GM04504 (cell line): ENCODE data around the gene CD14.
"Not testable (repeated sequence)": the region's sequence is repeated elsewhere in the genome, so short reads cannot be mapped to it uniquely, and the experiment has no call there.

Experiments
- DNase-seq: peaks from one replicate; pipeline ENCODE4 v3.0.0-alpha.2; 2012; ENCODE audit warnings: low read depth

Gene CD14

GRCh38 chr5:140595538-140596300, 37.3 kb downstream of the CD14 start:
- DNase-seq: no peak

- no peak for DNase-seq
These were observed 38.8 kb downstream of the CD14 start for GRCh38 chr5:140594169-140594568.

GRCh38 chr5:140593070-140593469, 39.9 kb downstream of the CD14 start:
- DNase-seq: not testable (repeated sequence)

- no peak for DNase-seq
These were observed 41.1 kb downstream of the CD14 start for GRCh38 chr5:140591747-140592372.

GRCh38 chr5:140590861-140591260, 42.1 kb downstream of the CD14 start:
- no peak for DNase-seq

GRCh38 chr5:140588311-140589070, 44.5 kb downstream of the CD14 start:
- no peak for DNase-seq

- no peak for DNase-seq
These were observed 45.5 kb downstream of the CD14 start for GRCh38 chr5:140587495-140587894.
